Tibial nerve (tissue), 4 donors: ENCODE data around the gene RTCB.

ENCODE experiments used
- EP300 ChIP-seq, 2 donors: sonication (generic); formaldehyde crosslinking; IDR thresholded peaks; one replicate each; pipeline ENCODE4 v1.6.1; 2017; ENCODE audit warnings: antibody characterized with exemption in 2 of 2, mild to moderate bottlenecking in 1 of 2
- POLR2A ChIP-seq, 2 donors: fragments of 450-650 bp; IDR thresholded peaks; one replicate each; pipeline ENCODE4 v1.6.1; 2017; ENCODE audit warnings: antibody characterized with exemption in 2 of 2, mild to moderate bottlenecking in 2 of 2, moderate library complexity in 2 of 2
- TF ChIP-seq, protein P1 (sequence below), 5 experiments: fragments of 200-600 bp in 3 of 5; fragments of 450-650 bp in 2 of 5; sonication (generic) in 3 of 5; IDR thresholded peaks; one replicate each; pipeline ENCODE4 v1.5.1; 2016 to 2019; ENCODE audit warnings: antibody characterized with exemption in 5 of 5, mild to moderate bottlenecking in 3 of 5, moderate library complexity in 2 of 5

DNA sequence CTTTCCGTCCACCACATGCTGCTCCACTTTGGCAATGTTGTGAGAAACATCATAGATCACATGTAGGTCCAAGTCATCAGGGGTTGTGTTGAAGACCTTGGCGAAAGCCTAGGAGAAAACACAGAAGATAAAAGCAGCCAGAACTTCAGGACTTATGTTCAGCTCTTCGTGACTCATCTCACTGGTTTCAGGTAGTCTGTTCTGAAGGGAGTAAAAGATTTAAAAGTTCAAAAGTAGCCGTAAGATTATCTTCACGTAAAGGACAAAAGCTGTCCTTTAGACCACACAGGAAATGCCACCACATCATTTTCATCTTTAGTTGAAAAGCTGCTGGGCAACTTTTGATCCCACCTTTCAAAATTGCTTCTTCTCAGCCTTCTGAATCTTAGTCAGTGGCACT lies 16.9 kb downstream of the RTCB start:
- TF ChIP-seq EP300 (IDR thresholded peaks at IDR 0.05) (no peak), POLR2A (IDR thresholded peaks at IDR 0.05) (no peak)
- TF ChIP-seq, protein P1, sequence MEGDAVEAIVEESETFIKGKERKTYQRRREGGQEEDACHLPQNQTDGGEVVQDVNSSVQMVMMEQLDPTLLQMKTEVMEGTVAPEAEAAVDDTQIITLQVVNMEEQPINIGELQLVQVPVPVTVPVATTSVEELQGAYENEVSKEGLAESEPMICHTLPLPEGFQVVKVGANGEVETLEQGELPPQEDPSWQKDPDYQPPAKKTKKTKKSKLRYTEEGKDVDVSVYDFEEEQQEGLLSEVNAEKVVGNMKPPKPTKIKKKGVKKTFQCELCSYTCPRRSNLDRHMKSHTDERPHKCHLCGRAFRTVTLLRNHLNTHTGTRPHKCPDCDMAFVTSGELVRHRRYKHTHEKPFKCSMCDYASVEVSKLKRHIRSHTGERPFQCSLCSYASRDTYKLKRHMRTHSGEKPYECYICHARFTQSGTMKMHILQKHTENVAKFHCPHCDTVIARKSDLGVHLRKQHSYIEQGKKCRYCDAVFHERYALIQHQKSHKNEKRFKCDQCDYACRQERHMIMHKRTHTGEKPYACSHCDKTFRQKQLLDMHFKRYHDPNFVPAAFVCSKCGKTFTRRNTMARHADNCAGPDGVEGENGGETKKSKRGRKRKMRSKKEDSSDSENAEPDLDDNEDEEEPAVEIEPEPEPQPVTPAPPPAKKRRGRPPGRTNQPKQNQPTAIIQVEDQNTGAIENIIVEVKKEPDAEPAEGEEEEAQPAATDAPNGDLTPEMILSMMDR (IDR thresholded peaks at IDR 0.05), result no peak
